Measurements from ENCODE around the gene PNKD.
A peak's percentile ranks its signal among the peaks of the same experiment; 100 is the strongest.

PNKD gene

GRCh38 chr2:218285604-218286003 is 15.3 kb downstream of the PNKD start:
- Histone ChIP-seq H3K36me3 (ENCODE audit: control insufficient read depth, insufficient read depth, low read length) (0 out of 2 replicates have a peak, but pooled peaks cover 4% of the 10 kb centered on the region), H3K9me3 (ENCODE audit: control insufficient read depth, insufficient read depth, low read length) (no peaks in the 10 kb centered on the region), H3K4me1 (ENCODE audit: control insufficient read depth, insufficient read depth, low read length) (peaks cover 9% of the 10 kb centered on the region), H3K27ac (ENCODE audit: low read depth, low read length) (no peak overlapping the region), H3K4me3 (ENCODE audit: low read depth, low read length) (no peak overlapping the region), H3K27me3 (ENCODE audit: control insufficient read depth, insufficient read depth, low read length) (no peaks in the 10 kb centered on the region), H3K9ac (ENCODE audit: low read depth, low read length) (no peak overlapping the region)

- Histone ChIP-seq H3K27ac (ENCODE audit: low read depth, low read length) (peak overlapping the region; percentile 80), H3K9ac (ENCODE audit: low read depth, low read length) (no peak overlapping the region), H3K4me1 (ENCODE audit: control insufficient read depth, insufficient read depth, low read length) (peaks cover 9% of the 10 kb centered on the region), H3K9me3 (ENCODE audit: control insufficient read depth, insufficient read depth, low read length) (no peaks in the 10 kb centered on the region), H3K4me3 (ENCODE audit: low read depth, low read length) (0 out of 2 replicates have a peak overlapping the region, but pooled peaks have one; percentile 34), H3K27me3 (ENCODE audit: control insufficient read depth, insufficient read depth, low read length) (no peaks in the 10 kb centered on the region; the same call in 1 of the 2 replicates), H3K36me3 (ENCODE audit: control insufficient read depth, insufficient read depth, low read length) (no peaks in the 10 kb centered on the region)
Observed at GRCh38 chr2:218286570-218287459, 16.5 kb downstream of the PNKD start.

GRCh38 chr2:218289639-218290315 is 19.5 kb downstream of the PNKD start:
- Histone ChIP-seq H3K4me3 (ENCODE audit: low read depth, low read length) (no peak overlapping the region), H3K36me3 (ENCODE audit: control insufficient read depth, insufficient read depth, low read length) (no peaks in the 10 kb centered on the region), H3K27me3 (ENCODE audit: control insufficient read depth, insufficient read depth, low read length) (no peaks in the 10 kb centered on the region; the same call in 1 of the 2 replicates), H3K4me1 (ENCODE audit: control insufficient read depth, insufficient read depth, low read length) (peaks cover 24% of the 10 kb centered on the region), H3K9me3 (ENCODE audit: control insufficient read depth, insufficient read depth, low read length) (no peaks in the 10 kb centered on the region), H3K27ac (ENCODE audit: low read depth, low read length) (no peak overlapping the region), H3K9ac (ENCODE audit: low read depth, low read length) (no peak overlapping the region)

GRCh38 chr2:218290316-218291261 is 20.3 kb downstream of the PNKD start:
- H3K9ac ChIP-seq (ENCODE audit: low read depth, low read length) = no peak overlapping the region
- peaks cover 29% of the 10 kb centered on the region for H3K4me1 ChIP-seq (ENCODE audit: control insufficient read depth, insufficient read depth, low read length)
- no peak overlapping the region for H3K4me3 ChIP-seq (ENCODE audit: low read depth, low read length)

GRCh38 chr2:218291318-218292047 is 21.2 kb downstream of the PNKD start:
- peaks cover 26% of the 10 kb centered on the region for H3K4me1 ChIP-seq (ENCODE audit: control insufficient read depth, insufficient read depth, low read length)

More at GRCh38 chr2:218290316-218291261, 20.3 kb downstream of the PNKD start:
- no peaks in the 10 kb centered on the region for H3K9me3 ChIP-seq (ENCODE audit: control insufficient read depth, insufficient read depth, low read length)
- H3K27ac ChIP-seq (ENCODE audit: low read depth, low read length) = no peak overlapping the region
- no peaks in the 10 kb centered on the region for H3K36me3 ChIP-seq (ENCODE audit: control insufficient read depth, insufficient read depth, low read length)
- no peaks in the 10 kb centered on the region; the same call in 1 of the 2 replicates for H3K27me3 ChIP-seq (ENCODE audit: control insufficient read depth, insufficient read depth, low read length)

GRCh38 chr2:218292048-218293014 is 22.0 kb downstream of the PNKD start, which contains the start of gene TMBIM1:
Gene TMBIM1, minus strand, starts transcription at chr2:218292503. Its CDS starts 10,362 bp downstream, at chr2:218282141.
- Histone ChIP-seq H3K27me3 (ENCODE audit: control insufficient read depth, insufficient read depth, low read length) (no peaks in the 10 kb centered on the region; the same call in 1 of the 2 replicates), H3K4me1 (ENCODE audit: control insufficient read depth, insufficient read depth, low read length) (peaks cover 20% of the 10 kb centered on the region), H3K27ac (ENCODE audit: low read depth, low read length) (peak within 1 kb of the TSS; percentile 50)

More at GRCh38 chr2:218291318-218292047, 21.2 kb downstream of the PNKD start:
- Histone ChIP-seq H3K9ac (ENCODE audit: low read depth, low read length) (peak overlapping the region; percentile 46; the same call in 1 of the 2 replicates), H3K27me3 (ENCODE audit: control insufficient read depth, insufficient read depth, low read length) (no peaks in the 10 kb centered on the region; the same call in 1 of the 2 replicates), H3K4me3 (ENCODE audit: low read depth, low read length) (peak overlapping the region; percentile 66), H3K27ac (ENCODE audit: low read depth, low read length) (no peak overlapping the region), H3K36me3 (ENCODE audit: control insufficient read depth, insufficient read depth, low read length) (no peaks in the 10 kb centered on the region), H3K9me3 (ENCODE audit: control insufficient read depth, insufficient read depth, low read length) (no peaks in the 10 kb centered on the region)

GRCh38 chr2:218293715-218294429 is 23.6 kb downstream of the PNKD start:
- H3K4me1 ChIP-seq (ENCODE audit: control insufficient read depth, insufficient read depth, low read length) = peaks cover 20% of the 10 kb centered on the region
- no peak overlapping the region for H3K9ac ChIP-seq (ENCODE audit: low read depth, low read length)
- H3K36me3 ChIP-seq (ENCODE audit: control insufficient read depth, insufficient read depth, low read length) = no peaks in the 10 kb centered on the region
- no peak overlapping the region for H3K27ac ChIP-seq (ENCODE audit: low read depth, low read length)
- H3K4me3 ChIP-seq (ENCODE audit: low read depth, low read length) = no peak overlapping the region
- no peaks in the 10 kb centered on the region for H3K9me3 ChIP-seq (ENCODE audit: control insufficient read depth, insufficient read depth, low read length)
- H3K27me3 ChIP-seq (ENCODE audit: control insufficient read depth, insufficient read depth, low read length) = no peaks in the 10 kb centered on the region; the same call in 1 of the 2 replicates

More at GRCh38 chr2:218292048-218293014, 22.0 kb downstream of the PNKD start, which contains the start of gene TMBIM1:
- H3K36me3 ChIP-seq (ENCODE audit: control insufficient read depth, insufficient read depth, low read length) = no peaks in the 10 kb centered on the region
- H3K9me3 ChIP-seq (ENCODE audit: control insufficient read depth, insufficient read depth, low read length) = no peaks in the 10 kb centered on the region
- H3K4me3 ChIP-seq (ENCODE audit: low read depth, low read length) = peak within 1 kb of the TSS; percentile 66
- peak within 1 kb of the TSS; percentile 46; the same call in 1 of the 2 replicates for H3K9ac ChIP-seq (ENCODE audit: low read depth, low read length)

GRCh38 chr2:218294430-218295022 is 24.2 kb downstream of the PNKD start:
- Histone ChIP-seq H3K4me1 (ENCODE audit: control insufficient read depth, insufficient read depth, low read length) (peaks cover 20% of the 10 kb centered on the region), H3K27ac (ENCODE audit: low read depth, low read length) (no peak overlapping the region), H3K9ac (ENCODE audit: low read depth, low read length) (no peak overlapping the region), H3K27me3 (ENCODE audit: control insufficient read depth, insufficient read depth, low read length) (no peaks in the 10 kb centered on the region; the same call in 1 of the 2 replicates), H3K36me3 (ENCODE audit: control insufficient read depth, insufficient read depth, low read length) (no peaks in the 10 kb centered on the region), H3K4me3 (ENCODE audit: low read depth, low read length) (no peak overlapping the region), H3K9me3 (ENCODE audit: control insufficient read depth, insufficient read depth, low read length) (no peaks in the 10 kb centered on the region)
